Peyer's patch (tissue), 4 donors: ENCODE results near the gene LBX1. TPM values are rescaled to one million over a fixed set of nuclear protein-coding genes. Genes with fewer than 3 reads are reported as not detected.

Experiments used
- DNase-seq, 3 donors: peaks; one replicate each; pipeline ENCODE4 v3.0.0-alpha.2; 2017 to 2019
- H3K27ac ChIP-seq, 4 donors: fragments of 200-600 bp; sonication (generic); one replicate each; pipeline ENCODE4 v1.5.1; 2016 to 2019
- H3K27me3 ChIP-seq, 2 donors: fragments of 200-600 bp; sonication (generic); one replicate each; pipeline ENCODE4 v1.5.1; 2019
- H3K36me3 ChIP-seq, 3 donors: fragments of 200-600 bp; sonication (generic); one replicate each; pipeline ENCODE4 v1.5.1; 2016 to 2019
- H3K4me1 ChIP-seq, 4 donors: fragments of 200-600 bp; sonication (generic); one replicate each; pipeline ENCODE4 v1.5.1; 2016 to 2019
- H3K4me3 ChIP-seq, 4 donors: fragments of 200-600 bp; sonication (generic); 1 replicate in 3 of 4; 2 replicates in 1 of 4; pipeline ENCODE4 v1.5.1; 2016 to 2019; ENCODE audit warnings: mild to moderate bottlenecking in 1 of 4
- H3K9me3 ChIP-seq, 4 donors: fragments of 200-600 bp; sonication (generic); one replicate each; pipeline ENCODE4 v1.5.1; 2016 to 2019; ENCODE audit warnings: mild to moderate bottlenecking in 1 of 4
- POLR2A ChIP-seq, 2 donors: fragments of 450-650 bp; IDR thresholded peaks; one replicate each; pipeline ENCODE4 v1.5.1; 2017; ENCODE audit warnings: antibody characterized with exemption in 2 of 2, mild to moderate bottlenecking in 2 of 2, moderate library complexity in 2 of 2
- total RNA-seq, 4 donors: library from RNA; depleted of rRNA; stranded (reverse); fragments of >200 nt; gene quantifications; one replicate each; pipeline ENCODE4 v1.1.0, GENCODE V29; 2016
- TF ChIP-seq, protein P1 (sequence below), 6 experiments: fragments of 450-650 bp in 4 of 6; fragments of 200-600 bp in 2 of 6; sonication (generic) in 1 of 6; IDR thresholded peaks; one replicate each; pipeline ENCODE4 v1.5.1; 2017 to 2019; ENCODE audit warnings: antibody characterized with exemption in 6 of 6, mild to moderate bottlenecking in 3 of 6, moderate library complexity in 1 of 6

LBX1 gene
- total RNA-seq, 4 donors from 2014 or later, result not detected

DNA sequence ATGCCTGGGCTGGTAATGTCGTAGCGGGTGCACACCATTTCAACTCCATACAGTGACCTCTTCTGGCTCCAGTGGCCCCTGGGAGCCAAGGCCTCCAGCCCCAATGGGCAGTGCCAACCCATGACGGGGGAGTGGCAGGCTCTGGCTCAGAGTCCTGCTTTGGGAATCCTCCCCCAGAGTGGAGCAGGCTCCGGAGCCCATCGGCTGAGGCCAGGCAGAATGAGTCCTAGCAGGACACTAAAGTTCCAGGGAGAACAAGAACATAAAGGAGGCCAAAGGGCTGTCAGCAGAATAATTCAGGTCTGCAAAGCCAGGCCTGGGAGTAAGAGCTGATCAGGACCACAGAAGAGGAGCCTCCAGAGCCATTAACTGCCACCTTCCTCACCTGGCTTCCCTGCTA lies 33.3 kb downstream of the LBX1 start:
- TF ChIP-seq POLR2A (IDR thresholded peaks at IDR 0.05), result no peak
- TF ChIP-seq, protein P1, sequence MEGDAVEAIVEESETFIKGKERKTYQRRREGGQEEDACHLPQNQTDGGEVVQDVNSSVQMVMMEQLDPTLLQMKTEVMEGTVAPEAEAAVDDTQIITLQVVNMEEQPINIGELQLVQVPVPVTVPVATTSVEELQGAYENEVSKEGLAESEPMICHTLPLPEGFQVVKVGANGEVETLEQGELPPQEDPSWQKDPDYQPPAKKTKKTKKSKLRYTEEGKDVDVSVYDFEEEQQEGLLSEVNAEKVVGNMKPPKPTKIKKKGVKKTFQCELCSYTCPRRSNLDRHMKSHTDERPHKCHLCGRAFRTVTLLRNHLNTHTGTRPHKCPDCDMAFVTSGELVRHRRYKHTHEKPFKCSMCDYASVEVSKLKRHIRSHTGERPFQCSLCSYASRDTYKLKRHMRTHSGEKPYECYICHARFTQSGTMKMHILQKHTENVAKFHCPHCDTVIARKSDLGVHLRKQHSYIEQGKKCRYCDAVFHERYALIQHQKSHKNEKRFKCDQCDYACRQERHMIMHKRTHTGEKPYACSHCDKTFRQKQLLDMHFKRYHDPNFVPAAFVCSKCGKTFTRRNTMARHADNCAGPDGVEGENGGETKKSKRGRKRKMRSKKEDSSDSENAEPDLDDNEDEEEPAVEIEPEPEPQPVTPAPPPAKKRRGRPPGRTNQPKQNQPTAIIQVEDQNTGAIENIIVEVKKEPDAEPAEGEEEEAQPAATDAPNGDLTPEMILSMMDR (IDR thresholded peaks at IDR 0.05), result no peak
- H3K27me3 ChIP-seq, result no peaks in the 10 kb centered on the region
- no peak for DNase-seq
- no peaks in the 10 kb centered on the region for H3K36me3 ChIP-seq
- no peak overlapping the region for H3K27ac ChIP-seq
- no peak overlapping the region for H3K4me3 ChIP-seq
- no peaks in the 10 kb centered on the region for H3K9me3 ChIP-seq
- no peaks in the 10 kb centered on the region for H3K4me1 ChIP-seq

DNA sequence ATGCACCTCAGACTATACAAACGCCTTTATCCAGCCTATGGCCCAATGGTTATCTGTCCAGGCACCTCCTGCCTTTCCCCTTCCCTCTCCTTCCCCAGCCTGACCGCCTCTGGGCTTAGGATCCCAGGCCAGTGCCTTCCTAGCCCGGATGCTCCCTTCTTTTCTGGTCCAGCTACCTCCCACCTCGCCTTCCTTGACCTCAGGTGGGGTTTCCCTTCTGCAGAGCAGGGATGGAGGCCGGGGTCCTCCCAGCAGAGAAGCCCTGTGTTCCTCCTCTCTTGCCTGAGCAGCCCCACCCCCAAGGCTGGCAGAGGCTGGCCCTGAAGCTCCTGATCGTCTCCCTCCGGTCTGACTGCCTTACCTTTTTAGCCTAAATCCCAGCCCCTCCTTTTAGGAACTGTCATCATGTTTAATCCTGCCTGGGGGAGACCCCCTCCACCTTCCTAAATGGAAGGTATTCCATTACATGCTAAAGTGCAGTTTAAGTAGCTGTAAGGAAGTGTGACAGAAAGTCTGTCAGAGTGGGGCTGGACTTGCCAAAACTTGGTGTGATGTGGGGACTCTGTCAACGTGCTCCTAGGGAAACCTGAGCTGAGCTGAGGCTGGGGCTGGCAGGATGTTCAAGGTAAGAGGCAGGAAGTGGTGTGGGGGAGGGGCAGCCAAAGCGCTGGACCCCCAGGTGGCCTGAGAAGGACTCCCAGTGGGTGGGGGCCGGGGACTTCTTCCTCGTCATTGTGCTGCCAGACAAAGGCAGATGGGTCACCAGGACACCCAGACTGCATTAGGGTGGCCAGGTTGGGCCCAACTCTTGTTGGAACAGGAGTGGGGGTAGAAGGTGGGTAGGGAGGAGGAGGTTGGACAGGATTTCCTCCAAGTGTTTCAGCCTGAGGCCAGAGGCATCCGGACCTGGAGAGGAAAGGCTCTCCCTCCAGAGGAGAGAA lies 39.5 kb downstream of the LBX1 start:
- Histone ChIP-seq H3K4me1 (no peaks in the 10 kb centered on the region), H3K4me3 (no peak overlapping the region), H3K36me3 (no peaks in the 10 kb centered on the region), H3K9me3 (no peaks in the 10 kb centered on the region), H3K27me3 (no peaks in the 10 kb centered on the region), H3K27ac (no peak overlapping the region)
- no peak for TF ChIP-seq POLR2A (IDR thresholded peaks at IDR 0.05)
- TF ChIP-seq, protein P1 (IDR thresholded peaks at IDR 0.05), result no peak
- DNase-seq, result no peak

DNA sequence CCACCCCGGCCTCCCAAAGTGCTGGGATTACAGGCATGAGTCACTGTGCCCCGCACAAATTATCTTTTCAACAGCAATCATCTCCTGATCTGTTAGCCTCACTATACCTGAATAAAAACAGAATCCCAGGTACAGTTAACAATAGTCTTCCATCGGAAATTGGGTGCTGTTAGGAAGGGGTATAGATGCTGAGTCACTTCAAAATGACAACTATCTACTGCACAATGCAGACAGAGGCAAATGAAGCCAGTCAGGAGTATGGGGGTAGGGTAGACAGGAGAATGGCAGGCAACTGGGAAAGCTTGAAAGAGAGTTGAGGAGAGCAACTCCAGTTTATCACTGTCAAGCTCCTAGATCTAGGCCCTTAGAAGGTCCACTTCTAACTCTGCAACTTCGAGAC lies 40.3 kb downstream of the LBX1 start:
- Histone ChIP-seq H3K36me3 (no peaks in the 10 kb centered on the region), H3K4me3 (no peak overlapping the region), H3K27me3 (no peaks in the 10 kb centered on the region), H3K27ac (no peak overlapping the region), H3K4me1 (no peaks in the 10 kb centered on the region), H3K9me3 (no peaks in the 10 kb centered on the region)
- no peak for DNase-seq
- no peak for TF ChIP-seq POLR2A (IDR thresholded peaks at IDR 0.05)
- TF ChIP-seq, protein P1 (IDR thresholded peaks at IDR 0.05), result no peak

DNA sequence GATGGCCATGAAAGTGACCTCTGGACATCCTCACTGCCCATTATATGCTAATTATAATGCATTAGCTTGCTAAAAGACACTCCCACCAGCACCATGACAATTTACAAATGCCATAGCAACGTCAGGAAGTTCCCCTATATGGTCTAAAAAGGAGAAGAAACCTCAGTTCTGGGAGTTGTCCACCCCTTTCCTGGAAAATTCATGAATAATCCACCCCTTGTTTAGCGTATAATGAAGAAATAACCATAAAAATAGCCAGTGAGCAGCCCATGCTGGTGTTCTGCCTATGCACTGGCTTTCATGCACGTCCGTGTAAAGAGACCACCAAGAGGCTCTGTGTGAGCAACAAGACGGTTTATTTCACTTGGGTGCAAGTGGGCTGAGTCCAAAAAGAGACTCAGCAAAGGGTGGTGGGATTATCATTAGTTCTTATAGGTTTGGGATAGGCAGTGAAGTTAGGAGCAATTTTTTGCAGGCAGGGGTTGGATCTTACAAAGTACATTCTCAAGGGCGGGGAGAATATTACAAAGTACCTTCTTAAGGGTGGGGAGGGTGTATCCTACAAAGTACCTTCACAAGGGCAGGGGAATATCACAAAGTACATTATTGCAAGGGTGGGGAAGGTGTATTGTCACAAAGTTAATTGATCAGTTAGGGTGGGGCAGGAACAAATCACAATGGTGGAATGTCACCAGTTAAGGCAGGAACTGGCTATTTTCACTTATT lies 45.6 kb downstream of the LBX1 start:
- H3K9me3 ChIP-seq, result no peaks in the 10 kb centered on the region
- H3K4me1 ChIP-seq, result no peaks in the 10 kb centered on the region
- H3K27ac ChIP-seq, result no peak overlapping the region
- H3K36me3 ChIP-seq, result no peaks in the 10 kb centered on the region
- no peak overlapping the region for H3K4me3 ChIP-seq
- no peaks in the 10 kb centered on the region for H3K27me3 ChIP-seq
- TF ChIP-seq, protein P1 (IDR thresholded peaks at IDR 0.05), result no peak
- TF ChIP-seq POLR2A (IDR thresholded peaks at IDR 0.05), result no peak
- DNase-seq, result no peak

DNA sequence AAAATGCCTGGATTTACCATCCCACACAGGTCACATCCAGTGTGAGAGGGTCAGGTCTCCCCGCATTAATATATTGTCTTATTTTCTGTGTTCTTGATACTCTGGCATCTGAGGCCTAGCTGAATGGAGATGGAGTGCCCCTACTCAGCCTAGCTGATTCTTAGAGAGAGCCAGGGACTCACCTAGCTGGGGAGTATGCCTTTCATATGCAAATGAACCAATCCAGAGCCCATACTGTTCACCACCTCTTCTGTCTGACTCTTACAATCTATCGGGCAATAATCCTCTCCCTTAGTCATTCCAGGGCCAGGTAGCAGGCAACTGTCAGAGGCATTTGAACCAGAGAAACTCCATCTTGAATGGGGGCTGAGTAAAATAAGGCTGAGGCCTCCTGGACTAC lies 46.3 kb downstream of the LBX1 start:
- Histone ChIP-seq H3K36me3 (no peaks in the 10 kb centered on the region), H3K27ac (no peak overlapping the region), H3K4me1 (no peaks in the 10 kb centered on the region), H3K9me3 (no peaks in the 10 kb centered on the region), H3K4me3 (no peak overlapping the region), H3K27me3 (no peaks in the 10 kb centered on the region)
- TF ChIP-seq, protein P1 (IDR thresholded peaks at IDR 0.05), result no peak
- no peak for TF ChIP-seq POLR2A (IDR thresholded peaks at IDR 0.05)
- no peak for DNase-seq

Other genes starting within 250 kb of the LBX1 start
- 10 to 100 TPM; 40.5 to 85.5 (median 61.7) TPM for gene MRPL43, start 242.0 kb downstream of the LBX1 start, total RNA-seq
- 10 to 100 TPM in 1 of 4 donors, 1 to 10 TPM in 3; 3.8 to 18.2 (median 4.4) TPM for gene TWNK, start 241.9 kb downstream of the LBX1 start, total RNA-seq
- gene LZTS2, start 229.7 kb downstream of the LBX1 start, total RNA-seq, result 10 to 100 TPM; 28.0 to 57.4 (median 47.1) TPM
- 10 to 100 TPM in 3 of 4 donors, under 1 TPM in 1; 0.83 to 58.7 (median 51.3) TPM for gene PDZD7, start 198.3 kb downstream of the LBX1 start, total RNA-seq
- gene SFXN3, start 198.2 kb downstream of the LBX1 start, total RNA-seq, result 100 to 1,000 TPM; 165 to 772 (median 494) TPM
- gene KAZALD1, start 167.5 kb downstream of the LBX1 start, total RNA-seq, result 10 to 100 TPM in 3 of 4 donors, not detected in 1; 25.9 to 41.8 (median 39.1) TPM
- 1 to 10 TPM in 3 of 4 donors, not detected in 1; 1.6 to 4.8 (median 3.2) TPM for gene TLX1, start 98.2 kb downstream of the LBX1 start, total RNA-seq
- 10 to 100 TPM; 11.9 to 19.0 (median 12.2) TPM for gene BTRC, start 124.7 kb upstream of the LBX1 start, total RNA-seq